HG03196 (cell line): ENCODE results near the gene CLOCK.

Experiments
- ATAC-seq: cut with Tn5 transposase; IDR thresholded peaks from one replicate; pipeline ENCODE4 v1.9.1; 2021; ENCODE audit not compliant: unreplicated experiment

The CLOCK gene

GRCh38 chr4:55483315-55483714, 63.4 kb downstream of the CLOCK start:
- no peak for ATAC-seq

- ATAC-seq: no peak
Measured at GRCh38 chr4:55475394-55476243, 71.1 kb downstream of the CLOCK start.

GRCh38 chr4:55469979-55470378, 76.7 kb downstream of the CLOCK start:
- ATAC-seq: no peak

- no peak for ATAC-seq
Measured at GRCh38 chr4:55468724-55469123, 78.0 kb downstream of the CLOCK start.

GRCh38 chr4:55466001-55466400, 80.7 kb downstream of the CLOCK start:
- ATAC-seq: no peak

- ATAC-seq: no peak
Measured at GRCh38 chr4:55458611-55459010, 88.1 kb downstream of the CLOCK start.

GRCh38 chr4:55458164-55458563, 88.5 kb downstream of the CLOCK start:
- no peak for ATAC-seq

- ATAC-seq: no peak
Measured at GRCh38 chr4:55450566-55450965, 96.1 kb downstream of the CLOCK start.

GRCh38 chr4:55447831-55448230, 98.9 kb downstream of the CLOCK start:
- ATAC-seq: no peak

GRCh38 chr4:55447108-55447708, 99.5 kb downstream of the CLOCK start:
- no peak for ATAC-seq

GRCh38 chr4:55446578-55446922, 100.2 kb downstream of the CLOCK start:
- no peak for ATAC-seq

- ATAC-seq: no peak
Measured at GRCh38 chr4:55445921-55446577, 100.7 kb downstream of the CLOCK start.

- ATAC-seq: no peak
Measured at GRCh38 chr4:55444827-55445226, 101.9 kb downstream of the CLOCK start.

- no peak for ATAC-seq
Measured at GRCh38 chr4:55442541-55442940, 104.2 kb downstream of the CLOCK start.

GRCh38 chr4:55440786-55441185, 105.9 kb downstream of the CLOCK start:
- no peak for ATAC-seq

GRCh38 chr4:55439023-55439422, 107.7 kb downstream of the CLOCK start:
- no peak for ATAC-seq

- ATAC-seq: no peak
Measured at GRCh38 chr4:55438314-55438713, 108.4 kb downstream of the CLOCK start.

- ATAC-seq: no peak
Measured at GRCh38 chr4:55437823-55438222, 108.9 kb downstream of the CLOCK start.

GRCh38 chr4:55437356-55437796, 109.3 kb downstream of the CLOCK start:
- ATAC-seq: no peak

- ATAC-seq: peak; percentile 77
Measured at GRCh38 chr4:55435141-55435841, 111.4 kb downstream of the CLOCK start.

- no peak for ATAC-seq
Measured at GRCh38 chr4:55431710-55432336, 114.9 kb downstream of the CLOCK start.
